GM13976 (cell line): ENCODE results near the gene HID1.

Experiments used
- DNase-seq: peaks from one replicate; pipeline ENCODE4 v3.0.0; 2012; ENCODE audit warnings: low spot score
- in situ Hi-C: fragments of 300-500 bp; cut with MboI; formaldehyde crosslinking; loops from one replicate; pipeline ENCODE4 v1.12.0; 2022; ENCODE audit warnings: low sequenced_read_pairs, mixed read lengths, inconsistent platforms; ENCODE audit not compliant: unreplicated experiment
- TF ChIP-seq, protein P1 (sequence below): IDR thresholded peaks from 2 replicates; pipeline ENCODE4 v1.5.1; 2012; ENCODE audit warnings: borderline replicate concordance, mild to moderate bottlenecking; ENCODE audit not compliant: insufficient read depth; ENCODE audit errors: extremely low read depth, missing control alignments, control extremely low read depth

HID1 gene

DNA sequence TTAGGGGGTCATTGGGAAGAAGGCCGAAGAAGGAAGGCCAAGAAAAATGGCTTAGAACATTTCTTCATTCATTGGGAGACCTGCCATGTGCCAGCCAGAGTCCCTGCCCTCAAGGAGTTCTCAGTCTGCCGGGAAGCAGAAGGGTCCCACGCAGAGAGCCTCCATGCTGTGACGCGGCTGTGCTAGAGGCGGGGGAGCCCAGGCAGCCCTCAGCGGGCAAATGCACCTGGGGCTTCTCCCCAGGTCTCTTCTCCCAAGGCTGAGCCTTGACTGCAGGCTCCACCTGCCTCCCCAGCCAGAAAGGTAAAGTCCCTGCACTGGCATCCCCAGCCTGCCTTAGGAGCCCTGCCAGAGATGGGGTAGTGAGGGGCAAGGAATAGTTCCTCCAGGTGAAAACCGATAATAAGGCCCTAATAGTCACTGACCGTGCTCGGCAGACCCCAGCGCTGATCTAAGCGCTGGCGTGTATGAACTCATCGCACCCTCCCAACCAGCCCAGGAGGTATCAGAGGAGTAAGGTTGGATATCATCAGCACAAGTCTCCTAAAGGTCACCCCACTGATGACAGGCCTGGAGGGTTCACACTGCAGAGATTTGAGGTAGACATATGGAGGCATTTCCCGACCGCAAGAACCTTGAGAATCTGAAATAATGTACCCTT, 8.9 kb upstream of the HID1 start:
- TF ChIP-seq, protein P1, sequence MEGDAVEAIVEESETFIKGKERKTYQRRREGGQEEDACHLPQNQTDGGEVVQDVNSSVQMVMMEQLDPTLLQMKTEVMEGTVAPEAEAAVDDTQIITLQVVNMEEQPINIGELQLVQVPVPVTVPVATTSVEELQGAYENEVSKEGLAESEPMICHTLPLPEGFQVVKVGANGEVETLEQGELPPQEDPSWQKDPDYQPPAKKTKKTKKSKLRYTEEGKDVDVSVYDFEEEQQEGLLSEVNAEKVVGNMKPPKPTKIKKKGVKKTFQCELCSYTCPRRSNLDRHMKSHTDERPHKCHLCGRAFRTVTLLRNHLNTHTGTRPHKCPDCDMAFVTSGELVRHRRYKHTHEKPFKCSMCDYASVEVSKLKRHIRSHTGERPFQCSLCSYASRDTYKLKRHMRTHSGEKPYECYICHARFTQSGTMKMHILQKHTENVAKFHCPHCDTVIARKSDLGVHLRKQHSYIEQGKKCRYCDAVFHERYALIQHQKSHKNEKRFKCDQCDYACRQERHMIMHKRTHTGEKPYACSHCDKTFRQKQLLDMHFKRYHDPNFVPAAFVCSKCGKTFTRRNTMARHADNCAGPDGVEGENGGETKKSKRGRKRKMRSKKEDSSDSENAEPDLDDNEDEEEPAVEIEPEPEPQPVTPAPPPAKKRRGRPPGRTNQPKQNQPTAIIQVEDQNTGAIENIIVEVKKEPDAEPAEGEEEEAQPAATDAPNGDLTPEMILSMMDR = no peak
- in situ Hi-C loops = no loop called here
- no peak for DNase-seq

DNA sequence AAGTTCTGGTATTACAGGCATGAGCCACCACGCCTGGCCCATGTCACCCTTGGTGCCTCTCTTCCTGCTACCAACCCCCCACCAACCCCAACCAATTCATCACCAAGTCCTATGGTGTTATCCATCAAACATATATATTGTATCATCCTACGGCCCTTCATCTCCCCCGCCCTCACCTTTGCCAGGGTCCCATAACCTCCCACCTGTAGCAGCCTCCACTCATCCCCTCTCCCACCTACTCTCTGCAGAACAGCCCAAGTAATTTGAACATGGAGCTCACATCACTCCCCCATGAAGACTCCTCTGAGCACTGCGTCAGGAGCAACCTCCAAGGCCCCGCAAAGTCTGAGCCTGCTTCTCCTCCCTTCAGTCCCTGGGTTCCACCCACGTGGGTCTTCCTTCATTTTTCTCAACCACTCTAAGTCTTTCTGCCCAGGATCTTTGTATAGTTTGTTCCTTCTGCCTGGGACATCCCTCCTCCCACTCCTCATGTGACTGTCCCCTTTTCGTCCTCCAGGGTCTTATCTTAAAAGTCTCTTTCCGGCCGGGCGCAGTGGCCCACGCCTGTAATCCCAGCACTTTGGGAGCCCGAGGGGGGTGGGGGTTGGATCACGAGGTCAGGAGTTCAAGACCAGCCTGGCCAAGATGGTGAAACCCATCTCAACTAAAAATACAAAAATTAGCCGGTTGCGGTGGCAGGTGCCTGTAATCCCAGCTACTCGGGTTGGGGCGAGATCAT, 7.0 kb upstream of the HID1 start:
- TF ChIP-seq, protein P1 = no peak
- no peak for DNase-seq
- in situ Hi-C loops = no loop called here

DNA sequence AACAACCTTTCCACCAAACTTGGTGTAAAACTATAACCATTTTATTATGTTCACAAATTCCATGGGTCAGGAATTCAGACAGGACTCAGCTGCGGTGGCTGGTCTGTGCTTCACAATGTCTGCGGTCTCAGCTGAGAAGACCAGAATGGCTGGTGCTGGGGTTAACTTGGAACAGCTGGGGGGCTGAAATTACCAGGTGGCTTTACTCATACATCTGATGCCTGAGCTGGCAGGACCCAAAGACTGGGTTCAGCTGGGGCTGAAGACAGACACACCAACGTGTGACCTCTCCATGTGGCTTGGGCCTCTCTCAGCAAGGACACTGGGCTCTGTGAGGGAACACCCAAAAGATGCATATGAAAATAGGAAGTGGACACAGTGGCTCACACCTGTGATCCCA, 5.7 kb upstream of the HID1 start:
- no peak for DNase-seq
- TF ChIP-seq, protein P1 = no peak
- in situ Hi-C loops = no loop called here

DNA sequence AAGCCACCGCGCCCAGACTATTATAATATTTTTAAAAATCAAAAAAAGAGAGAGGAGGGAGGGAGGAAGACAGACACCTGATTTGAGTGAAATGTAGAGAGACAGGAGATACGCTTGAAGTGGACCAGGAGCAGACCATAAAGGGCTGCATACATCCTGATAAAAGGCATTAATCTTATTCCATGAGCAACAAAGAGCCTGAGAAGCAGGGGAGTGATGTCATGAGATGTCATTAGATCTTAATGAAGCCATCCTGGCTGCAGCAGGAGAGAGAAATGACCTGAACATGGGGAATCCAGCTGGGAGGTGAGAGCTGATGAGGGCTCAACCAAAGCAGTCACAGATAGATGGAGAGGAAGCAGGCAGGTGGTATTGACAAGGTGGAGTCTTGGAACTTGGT, 5.2 kb upstream of the HID1 start:
- TF ChIP-seq, protein P1 = no peak
- no peak for DNase-seq
- in situ Hi-C loops = no loop called here

DNA sequence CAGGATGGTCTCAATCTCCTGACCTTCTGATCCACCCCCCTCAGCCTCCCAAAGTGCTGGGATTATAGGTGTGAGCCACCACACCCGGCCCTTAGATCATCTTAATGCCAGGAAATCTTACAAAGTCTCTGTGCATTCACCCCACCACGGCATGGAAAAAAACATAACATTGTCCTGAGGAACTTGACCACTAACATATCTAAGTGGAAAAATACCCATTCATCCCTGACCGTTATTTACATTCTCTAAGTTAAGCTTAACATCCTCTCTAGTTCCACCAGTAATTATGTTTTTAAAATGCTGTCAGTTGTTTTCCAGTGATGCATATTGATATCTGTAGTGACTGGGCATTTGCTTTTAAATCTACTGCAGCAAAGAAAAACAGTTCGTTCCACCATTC, 3.4 kb upstream of the HID1 start:
- TF ChIP-seq, protein P1 = no peak
- no peak for DNase-seq
- in situ Hi-C loops = no loop called here

DNA sequence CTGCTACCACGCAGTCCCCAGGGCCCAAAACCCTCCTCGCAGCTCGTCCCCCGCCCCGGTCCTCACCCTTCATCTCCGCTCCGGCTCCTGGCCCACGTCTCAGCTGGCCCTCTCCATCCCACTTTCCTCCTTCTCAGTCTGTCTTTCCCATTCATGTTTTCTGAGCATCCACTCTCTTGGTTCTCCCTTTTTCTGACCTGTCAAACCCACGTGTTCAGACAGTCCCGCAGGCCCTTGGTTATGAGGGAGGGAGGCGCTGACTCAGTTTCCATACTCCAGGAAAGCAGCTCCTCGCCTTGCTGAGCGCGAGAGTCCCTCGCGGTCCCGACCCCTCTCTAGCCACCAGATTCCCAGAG, 392 bp upstream of the HID1 start:
- in situ Hi-C loops = no loop called here
- no peak for DNase-seq
- TF ChIP-seq, protein P1 = no peak
